ENCODE results near the gene GUCY1A2.
A peak's percentile ranks its signal among the peaks of the same experiment; 100 is the strongest.

The GUCY1A2 gene

DNA sequence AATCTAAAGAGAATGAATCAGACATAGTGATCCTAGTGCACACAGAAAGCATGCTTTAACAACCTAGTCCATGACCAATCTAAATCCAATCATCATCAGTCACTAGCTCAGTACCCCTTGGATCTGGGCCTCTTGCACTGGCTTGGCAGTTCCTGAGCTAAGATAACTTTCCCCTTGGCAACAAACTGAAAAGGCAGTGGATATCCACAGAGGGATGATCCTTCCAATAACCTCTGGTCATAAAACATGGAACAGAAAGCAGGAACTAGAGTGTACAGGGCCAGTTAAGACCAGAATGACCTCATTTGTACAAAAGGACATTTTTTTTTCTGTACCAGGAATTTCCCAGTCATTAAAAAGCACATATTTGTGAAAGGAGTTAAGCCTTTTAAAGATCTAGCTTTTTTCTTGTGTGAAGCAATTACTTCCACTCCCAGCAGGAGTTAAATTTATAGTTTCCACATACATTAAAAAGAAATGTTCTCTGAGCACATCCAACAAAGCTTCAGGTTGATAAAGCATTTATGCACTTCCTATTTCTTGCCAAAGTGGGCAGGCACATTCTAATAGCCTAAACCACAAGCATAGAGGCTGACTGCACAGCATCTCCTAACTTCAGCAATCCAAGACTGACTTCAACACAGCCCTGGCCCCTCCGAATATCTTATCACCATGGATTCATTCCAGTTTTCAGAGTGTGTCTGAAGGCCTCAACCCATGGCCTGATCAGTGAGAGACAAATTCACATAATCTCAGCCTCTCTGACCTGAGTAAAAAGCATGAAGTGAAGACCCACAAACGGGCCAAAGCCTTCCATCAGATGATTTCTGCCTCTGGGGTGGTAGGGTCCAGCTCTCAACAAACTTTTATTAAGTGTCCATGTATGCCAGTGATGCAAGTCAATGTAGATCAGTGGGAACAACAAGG lies 29.9 kb downstream of the GUCY1A2 start:
- H3K4me3 ChIP-seq (ENCODE audit: control insufficient read depth, low read depth, low read length), result no peak overlapping the region
- TF ChIP-seq, protein P1, sequence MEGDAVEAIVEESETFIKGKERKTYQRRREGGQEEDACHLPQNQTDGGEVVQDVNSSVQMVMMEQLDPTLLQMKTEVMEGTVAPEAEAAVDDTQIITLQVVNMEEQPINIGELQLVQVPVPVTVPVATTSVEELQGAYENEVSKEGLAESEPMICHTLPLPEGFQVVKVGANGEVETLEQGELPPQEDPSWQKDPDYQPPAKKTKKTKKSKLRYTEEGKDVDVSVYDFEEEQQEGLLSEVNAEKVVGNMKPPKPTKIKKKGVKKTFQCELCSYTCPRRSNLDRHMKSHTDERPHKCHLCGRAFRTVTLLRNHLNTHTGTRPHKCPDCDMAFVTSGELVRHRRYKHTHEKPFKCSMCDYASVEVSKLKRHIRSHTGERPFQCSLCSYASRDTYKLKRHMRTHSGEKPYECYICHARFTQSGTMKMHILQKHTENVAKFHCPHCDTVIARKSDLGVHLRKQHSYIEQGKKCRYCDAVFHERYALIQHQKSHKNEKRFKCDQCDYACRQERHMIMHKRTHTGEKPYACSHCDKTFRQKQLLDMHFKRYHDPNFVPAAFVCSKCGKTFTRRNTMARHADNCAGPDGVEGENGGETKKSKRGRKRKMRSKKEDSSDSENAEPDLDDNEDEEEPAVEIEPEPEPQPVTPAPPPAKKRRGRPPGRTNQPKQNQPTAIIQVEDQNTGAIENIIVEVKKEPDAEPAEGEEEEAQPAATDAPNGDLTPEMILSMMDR (IDR thresholded peaks at IDR 0.05; ENCODE audit: control insufficient read depth, insufficient read depth, low read depth, low read length, missing control alignments), result no peak
- DNase-seq (ENCODE audit: low read depth), result peak; percentile 86

DNA sequence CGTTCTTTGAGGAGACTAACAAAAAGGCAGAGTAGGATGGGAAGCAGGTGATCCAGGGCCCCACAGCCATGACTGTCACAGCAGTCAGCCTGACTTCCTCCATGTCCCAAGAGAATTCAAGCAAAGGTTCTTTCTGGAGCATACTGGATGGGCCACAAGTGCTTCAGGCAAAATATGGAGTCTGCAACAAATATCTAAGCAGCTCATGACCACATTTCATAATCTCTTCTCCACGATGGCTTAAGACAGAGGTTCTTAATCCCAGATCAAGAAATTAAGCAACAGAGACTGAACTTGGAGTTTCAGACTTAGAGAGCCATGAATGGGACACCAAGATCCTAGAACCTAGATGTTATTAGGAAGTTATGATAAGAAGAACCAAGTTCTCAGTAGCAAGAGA lies 31.6 kb downstream of the GUCY1A2 start:
- TF ChIP-seq, protein P1 (IDR thresholded peaks at IDR 0.05; ENCODE audit: control insufficient read depth, insufficient read depth, low read depth, low read length, missing control alignments), result no peak
- H3K4me3 ChIP-seq (ENCODE audit: control insufficient read depth, low read depth, low read length), result no peak overlapping the region
- no peak for DNase-seq (ENCODE audit: low read depth)

DNA sequence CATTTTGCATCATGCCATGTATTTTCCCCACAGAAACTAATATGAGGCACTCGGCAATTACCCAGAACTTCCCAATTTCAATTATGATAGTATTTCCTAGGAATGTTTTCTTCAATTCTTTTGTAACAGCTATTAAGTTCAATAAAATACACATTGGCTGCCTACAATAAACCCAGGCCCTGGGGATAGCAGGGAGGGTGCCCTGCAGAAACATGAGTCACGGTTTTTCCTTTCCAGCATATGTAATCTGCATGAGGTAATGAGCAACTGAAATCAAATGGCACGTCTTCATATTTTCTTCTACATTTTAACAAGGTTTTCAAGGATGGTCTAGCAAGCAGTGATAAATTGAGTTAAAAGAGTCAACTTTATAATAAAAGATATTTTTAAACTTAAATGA lies 32.0 kb downstream of the GUCY1A2 start:
- DNase-seq (ENCODE audit: low read depth), result peak; percentile 73
- TF ChIP-seq, protein P1 (IDR thresholded peaks at IDR 0.05; ENCODE audit: control insufficient read depth, insufficient read depth, low read depth, low read length, missing control alignments), result no peak
- H3K4me3 ChIP-seq (ENCODE audit: control insufficient read depth, low read depth, low read length), result no peak overlapping the region

DNA sequence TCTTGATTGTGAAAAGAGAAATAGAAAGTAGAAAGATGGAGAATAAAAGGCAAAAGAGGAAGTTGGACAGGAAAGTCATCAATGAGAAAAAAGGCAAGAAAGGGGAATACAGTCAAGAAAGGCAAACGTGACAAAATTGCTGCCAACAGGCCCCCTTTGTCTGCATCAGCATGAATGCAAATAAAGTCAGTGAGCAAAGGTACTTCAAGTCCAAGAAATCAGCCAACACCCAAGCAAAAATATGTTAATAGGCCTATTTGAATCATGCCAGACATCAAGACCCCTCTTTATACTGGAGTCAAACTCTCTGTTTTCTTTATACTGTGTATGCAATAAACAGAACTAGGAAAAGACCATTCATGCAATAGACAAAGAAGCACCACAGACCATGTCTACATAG lies 34.3 kb downstream of the GUCY1A2 start:
- no peak for DNase-seq (ENCODE audit: low read depth)
- H3K4me3 ChIP-seq (ENCODE audit: control insufficient read depth, low read depth, low read length), result no peak overlapping the region
- TF ChIP-seq, protein P1 (IDR thresholded peaks at IDR 0.05; ENCODE audit: control insufficient read depth, insufficient read depth, low read depth, low read length, missing control alignments), result no peak

DNA sequence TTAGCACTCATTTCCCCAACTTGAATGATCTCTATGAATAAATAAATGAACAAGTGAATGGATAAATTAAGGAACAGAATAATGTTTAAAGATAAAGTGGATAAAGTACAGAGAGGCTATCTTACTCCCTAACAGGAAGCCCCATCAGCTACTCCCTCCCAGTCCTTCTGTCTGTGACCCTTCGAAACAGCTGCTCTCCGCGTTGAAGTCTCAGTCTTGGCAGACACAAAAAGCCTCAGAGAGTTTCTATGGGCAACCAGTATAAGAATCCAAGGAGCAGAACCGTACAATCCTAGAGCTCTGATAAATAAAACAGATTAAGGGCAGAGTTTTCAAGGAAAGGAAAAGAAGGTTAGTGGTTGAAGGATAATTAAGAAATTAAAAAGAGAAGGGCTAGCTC lies 35.0 kb downstream of the GUCY1A2 start:
- TF ChIP-seq, protein P1 (IDR thresholded peaks at IDR 0.05; ENCODE audit: control insufficient read depth, insufficient read depth, low read depth, low read length, missing control alignments), result no peak
- DNase-seq (ENCODE audit: low read depth), result no peak
- H3K4me3 ChIP-seq (ENCODE audit: control insufficient read depth, low read depth, low read length), result no peak overlapping the region

DNA sequence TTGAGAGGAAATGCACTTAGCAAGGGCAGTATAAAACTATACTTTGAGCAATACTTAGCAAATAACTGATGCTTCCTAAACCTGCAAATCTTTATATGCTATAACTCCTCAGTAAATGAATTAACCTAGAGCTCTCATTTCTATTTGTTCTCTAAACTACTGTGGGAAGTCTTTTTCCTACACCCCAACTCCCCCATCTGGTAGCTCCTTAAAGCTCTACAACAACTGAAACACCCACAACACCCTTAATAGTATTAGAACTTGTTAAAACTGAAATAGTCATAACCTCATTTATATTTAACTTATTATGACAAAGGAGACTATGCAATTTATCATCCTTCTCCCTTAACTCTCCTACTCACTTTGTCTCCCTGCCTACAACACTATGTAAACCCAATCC lies 43.4 kb downstream of the GUCY1A2 start:
- no peak for DNase-seq (ENCODE audit: low read depth)
- TF ChIP-seq, protein P1 (IDR thresholded peaks at IDR 0.05; ENCODE audit: control insufficient read depth, insufficient read depth, low read depth, low read length, missing control alignments), result peak; percentile 24
- no peak overlapping the region for H3K4me3 ChIP-seq (ENCODE audit: control insufficient read depth, low read depth, low read length)

Measured in AG09309 (cell line).